PC-9 (cell line): ENCODE results near the gene CENPVL3. TPM values are rescaled to one million over a fixed set of nuclear protein-coding genes. Genes with fewer than 3 reads are reported as not detected.

Experiments
- BruUV-seq: library from RNA; stranded (reverse); fragments of 400-500 nt; replicated peaks from 2 replicates; lab custom pipeline; 2021; lab: Mats Ljungman, UMichigan
- CTCF ChIA-PET: fragments of 300-600 bp; sonication (Branson Sonifier 250); formaldehyde crosslinking; loops from one replicate; lab custom pipeline; 2022; ENCODE audit warnings: antibody characterized with exemption; lab: Charles Lee
- POLR2A ChIA-PET: fragments of 300-600 bp; sonication (Branson Sonifier 250); formaldehyde crosslinking; loops from one replicate; lab custom pipeline; 2022; ENCODE audit warnings: antibody characterized with exemption; ENCODE audit not compliant: unreplicated experiment; lab: Charles Lee
- DNase-seq, 2 experiments: peaks; one replicate each; pipeline versions ENCODE4 v3.0.0 to v3.0.0-alpha.2; 2015 to 2022; ENCODE audit warnings: mixed read lengths in 1 of 2
- H2AFZ ChIP-seq: fragments of 200-600 bp; sonication (generic); 2 replicates; pipeline ENCODE4 v1.8.1; 2017; ENCODE audit warnings: antibody characterized with exemption
- H3F3A ChIP-seq: fragments of 200-600 bp; sonication (generic); 2 replicates; pipeline ENCODE4 v1.8.1; 2017; ENCODE audit warnings: antibody characterized with exemption, mild to moderate bottlenecking, low read depth; ENCODE audit not compliant: insufficient read depth
- H3K27ac ChIP-seq: fragments of 200-600 bp; sonication (generic); 2 replicates; pipeline ENCODE4 v1.6.1; 2016; ENCODE audit warnings: mixed run types
- H3K27me3 ChIP-seq: fragments of 200-600 bp; sonication (generic); 2 replicates; pipeline ENCODE4 v1.6.1; 2016; ENCODE audit warnings: low read depth, mixed run types; ENCODE audit not compliant: insufficient read depth
- H3K36me3 ChIP-seq: fragments of 200-600 bp; sonication (generic); 2 replicates; pipeline ENCODE4 v1.6.1; 2016; ENCODE audit warnings: low read depth, mixed run types
- H3K4me1 ChIP-seq: fragments of 200-600 bp; sonication (generic); replicated peaks from 2 replicates; pipeline ENCODE4 v1.6.1; 2016; ENCODE audit warnings: mixed run types; ENCODE audit not compliant: insufficient read depth
- H3K4me2 ChIP-seq: fragments of 200-600 bp; sonication (generic); 2 replicates; pipeline ENCODE4 v1.6.1; 2017; ENCODE audit warnings: mixed run types
- H3K4me3 ChIP-seq: fragments of 200-600 bp; sonication (generic); 2 replicates; pipeline ENCODE4 v1.6.1; 2016; ENCODE audit warnings: mixed run types
- H3K79me2 ChIP-seq: fragments of 200-600 bp; sonication (generic); 2 replicates; pipeline ENCODE4 v1.6.1; 2017; ENCODE audit warnings: low read depth, mixed run types
- H3K9me2 ChIP-seq: fragments of 200-600 bp; sonication (generic); 2 replicates; pipeline ENCODE4 v1.8.1; 2017; ENCODE audit warnings: mild to moderate bottlenecking; ENCODE audit not compliant: insufficient read depth
- H3K9me3 ChIP-seq: fragments of 200-600 bp; sonication (generic); 2 replicates; pipeline ENCODE4 v1.8.1; 2016; ENCODE audit warnings: low read depth; ENCODE audit not compliant: insufficient read depth
- H4K20me1 ChIP-seq: fragments of 200-600 bp; sonication (generic); 2 replicates; pipeline ENCODE4 v1.8.1; 2017; ENCODE audit not compliant: insufficient read depth
- CTCF ChIP-seq: fragments of 200-600 bp; sonication (generic); conservative IDR thresholded peaks from 2 replicates; pipeline ENCODE4 v1.6.1; 2017; ENCODE audit warnings: mixed run types, antibody characterized with exemption, mild to moderate bottlenecking, moderate library complexity
- EZH2 ChIP-seq: fragments of 200-600 bp; sonication (generic); IDR thresholded peaks from 2 replicates; pipeline ENCODE4 v1.8.0; 2017; ENCODE audit warnings: antibody characterized with exemption, low read depth
- intact Hi-C: fragments of 100-400 bp; cut with micrococcal nuclease; formaldehyde crosslinking; loops from one replicate; pipeline ENCODE4 v1.10.0; 2022; ENCODE audit not compliant: unreplicated experiment
- total RNA-seq: library from RNA; stranded (reverse); gene quantifications from 2 replicates; pipeline ENCODE4 v1.2.3, GENCODE V29; 2021

Gene CENPVL3
- total RNA-seq, 1 experiment from 2014 or later, result not detected

- POLR2A ChIA-PET, result no interaction called here
- Histone ChIP-seq H3K79me2 (no peaks in the 10 kb centered on the region), H3K4me3 (no peak overlapping the region), H2AFZ (no peak overlapping the region), H3F3A (no peaks in the 10 kb centered on the region), H3K36me3 (no peaks in the 10 kb centered on the region), H3K4me2 (no peak overlapping the region), H4K20me1 (no peaks in the 10 kb centered on the region), H3K27ac (no peak overlapping the region), H3K4me1 (no peaks in the 10 kb centered on the region), H3K27me3 (0 out of 2 replicates have a peak, but pooled peaks cover 4% of the 10 kb centered on the region), H3K9me2 (no peaks in the 10 kb centered on the region), H3K9me3 (no peaks in the 10 kb centered on the region)
- CTCF ChIA-PET, result no interaction called here
- no peak for DNase-seq
- intact Hi-C loops, result no loop called here
- BruUV-seq, result no TSS peak
- TF ChIP-seq EZH2 (no peak), CTCF (no peak)
Observed at GRCh38 chrX:51608766-51609165, 9.9 kb downstream of the CENPVL3 start.

- no peak overlapping the region for H3K4me2 ChIP-seq
- H3K4me1 ChIP-seq, result no peaks in the 10 kb centered on the region
- no peak for TF ChIP-seq CTCF
- no peak for TF ChIP-seq EZH2
- H4K20me1 ChIP-seq, result no peaks in the 10 kb centered on the region
- no peak overlapping the region for H2AFZ ChIP-seq
- no peaks in the 10 kb centered on the region for H3K9me2 ChIP-seq
- H3K36me3 ChIP-seq, result no peaks in the 10 kb centered on the region
- H3K27ac ChIP-seq, result no peak overlapping the region
- H3K9me3 ChIP-seq, result no peaks in the 10 kb centered on the region
- H3F3A ChIP-seq, result no peaks in the 10 kb centered on the region
- ChIA-PET POLR2A (no interaction called here), CTCF (no interaction called here)
- H3K79me2 ChIP-seq, result no peaks in the 10 kb centered on the region
- intact Hi-C loops, result no loop called here
- no peaks in the 10 kb centered on the region for H3K27me3 ChIP-seq
- no TSS peak for BruUV-seq
- no peak for DNase-seq
- no peak overlapping the region for H3K4me3 ChIP-seq
Observed at GRCh38 chrX:51608126-51608525, 10.6 kb downstream of the CENPVL3 start.

DNA sequence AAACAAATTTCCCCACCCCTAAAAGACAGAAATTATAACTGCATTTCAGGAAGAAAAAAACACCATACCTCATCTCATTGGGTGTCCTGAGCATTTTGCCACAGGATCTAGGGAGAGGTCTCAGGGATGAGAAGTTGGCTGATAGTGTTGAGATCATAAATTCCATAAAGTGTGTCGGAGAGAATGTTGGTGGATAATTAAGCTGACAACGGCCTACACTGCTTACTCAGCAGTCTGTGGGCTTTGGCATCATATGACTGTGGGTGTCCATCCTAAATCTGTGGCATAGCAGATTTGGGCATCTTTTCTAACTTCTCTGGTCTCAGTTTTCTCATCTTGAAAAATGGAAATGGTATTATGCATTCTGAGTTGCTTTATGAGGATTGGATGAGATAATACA lies 12.3 kb downstream of the CENPVL3 start:
- H3K27me3 ChIP-seq, result no peaks in the 10 kb centered on the region
- CTCF ChIA-PET, result no interaction called here
- no peaks in the 10 kb centered on the region for H4K20me1 ChIP-seq
- H3K9me2 ChIP-seq, result no peaks in the 10 kb centered on the region
- H3K9me3 ChIP-seq, result no peaks in the 10 kb centered on the region
- no peaks in the 10 kb centered on the region for H3K4me1 ChIP-seq
- H2AFZ ChIP-seq, result no peak overlapping the region
- no peak overlapping the region for H3K27ac ChIP-seq
- H3K4me2 ChIP-seq, result no peak overlapping the region
- H3K79me2 ChIP-seq, result no peaks in the 10 kb centered on the region
- TF ChIP-seq CTCF (no peak), EZH2 (no peak)
- BruUV-seq, result no TSS peak
- H3K36me3 ChIP-seq, result no peaks in the 10 kb centered on the region
- no peaks in the 10 kb centered on the region for H3F3A ChIP-seq
- no peak for DNase-seq
- intact Hi-C loops, result no loop called here
- POLR2A ChIA-PET, result no interaction called here
- no peak overlapping the region for H3K4me3 ChIP-seq
